Measurements from ENCODE around the gene ADCK1.

DNA sequence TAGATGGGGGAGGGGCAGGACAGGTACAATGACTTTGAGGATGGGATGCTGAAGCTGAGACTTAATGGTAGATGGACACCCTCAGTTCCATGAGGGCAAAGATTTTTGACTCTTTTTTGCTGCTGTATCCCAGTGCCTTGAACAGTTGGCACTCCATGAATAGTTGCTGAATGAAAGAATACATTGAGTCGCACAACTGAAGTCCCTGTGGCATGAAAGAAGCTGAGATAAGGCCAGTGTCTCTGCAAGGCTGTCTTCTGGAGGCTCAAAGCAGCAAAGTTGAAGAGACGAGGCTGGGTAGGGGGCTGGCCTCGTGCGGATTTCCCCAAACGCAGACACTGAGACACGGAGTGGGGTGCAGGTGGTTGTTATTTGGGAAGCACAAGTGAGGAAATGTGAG, 179.3 kb downstream of the ADCK1 start:
- TF ChIP-seq, protein P1, sequence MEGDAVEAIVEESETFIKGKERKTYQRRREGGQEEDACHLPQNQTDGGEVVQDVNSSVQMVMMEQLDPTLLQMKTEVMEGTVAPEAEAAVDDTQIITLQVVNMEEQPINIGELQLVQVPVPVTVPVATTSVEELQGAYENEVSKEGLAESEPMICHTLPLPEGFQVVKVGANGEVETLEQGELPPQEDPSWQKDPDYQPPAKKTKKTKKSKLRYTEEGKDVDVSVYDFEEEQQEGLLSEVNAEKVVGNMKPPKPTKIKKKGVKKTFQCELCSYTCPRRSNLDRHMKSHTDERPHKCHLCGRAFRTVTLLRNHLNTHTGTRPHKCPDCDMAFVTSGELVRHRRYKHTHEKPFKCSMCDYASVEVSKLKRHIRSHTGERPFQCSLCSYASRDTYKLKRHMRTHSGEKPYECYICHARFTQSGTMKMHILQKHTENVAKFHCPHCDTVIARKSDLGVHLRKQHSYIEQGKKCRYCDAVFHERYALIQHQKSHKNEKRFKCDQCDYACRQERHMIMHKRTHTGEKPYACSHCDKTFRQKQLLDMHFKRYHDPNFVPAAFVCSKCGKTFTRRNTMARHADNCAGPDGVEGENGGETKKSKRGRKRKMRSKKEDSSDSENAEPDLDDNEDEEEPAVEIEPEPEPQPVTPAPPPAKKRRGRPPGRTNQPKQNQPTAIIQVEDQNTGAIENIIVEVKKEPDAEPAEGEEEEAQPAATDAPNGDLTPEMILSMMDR (conservative IDR thresholded peaks at IDR 0.05; ENCODE audit: low read length) = no peak
- no peak for TF ChIP-seq EZH2phosphoT487 (IDR thresholded peaks at IDR 0.05; ENCODE audit: borderline replicate concordance)
